Stomach (tissue), 4 donors: ENCODE measurements around the gene NGB.

Source experiments
- EP300 ChIP-seq: sonication (generic); formaldehyde crosslinking; IDR thresholded peaks from one replicate; pipeline ENCODE4 v1.6.1; 2017; ENCODE audit warnings: antibody characterized with exemption
- POLR2A ChIP-seq, 4 donors: fragments of 450-650 bp; IDR thresholded peaks; one replicate each; pipeline ENCODE4 v1.6.1; 2016; ENCODE audit warnings: antibody characterized with exemption in 4 of 4, control low read depth in 2 of 4, mild to moderate bottlenecking in 1 of 4, moderate library complexity in 1 of 4
- TF ChIP-seq, protein P1 (sequence below), 7 experiments: fragments of 450-650 bp in 4 of 7; fragments of 200-600 bp in 3 of 7; sonication (generic) in 3 of 7; IDR thresholded peaks; one replicate each; pipeline ENCODE4 v1.5.1; 2016 to 2019; ENCODE audit warnings: antibody characterized with exemption in 7 of 7, control low read depth in 2 of 7, mild to moderate bottlenecking in 1 of 7

DNA sequence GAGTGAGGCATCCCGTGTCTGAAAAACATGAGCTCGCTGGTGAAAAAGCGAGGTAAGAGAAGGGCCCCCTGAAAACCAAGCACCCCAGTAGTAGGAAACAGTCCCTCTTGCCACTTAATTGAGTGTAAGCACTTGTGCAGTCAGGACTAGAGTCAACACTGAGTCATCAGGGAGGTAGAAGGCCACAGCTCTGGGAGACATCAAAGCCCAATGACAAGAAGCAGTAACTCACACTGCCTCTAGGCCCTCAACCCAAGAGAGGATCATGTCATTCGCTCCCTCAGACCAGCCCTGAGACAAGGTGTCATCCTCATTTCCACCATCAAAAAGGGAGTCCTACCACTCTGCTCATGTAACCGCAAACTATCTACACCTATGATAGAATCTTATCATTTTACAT lies 31.9 kb upstream of the NGB start:
- TF ChIP-seq, protein P1, sequence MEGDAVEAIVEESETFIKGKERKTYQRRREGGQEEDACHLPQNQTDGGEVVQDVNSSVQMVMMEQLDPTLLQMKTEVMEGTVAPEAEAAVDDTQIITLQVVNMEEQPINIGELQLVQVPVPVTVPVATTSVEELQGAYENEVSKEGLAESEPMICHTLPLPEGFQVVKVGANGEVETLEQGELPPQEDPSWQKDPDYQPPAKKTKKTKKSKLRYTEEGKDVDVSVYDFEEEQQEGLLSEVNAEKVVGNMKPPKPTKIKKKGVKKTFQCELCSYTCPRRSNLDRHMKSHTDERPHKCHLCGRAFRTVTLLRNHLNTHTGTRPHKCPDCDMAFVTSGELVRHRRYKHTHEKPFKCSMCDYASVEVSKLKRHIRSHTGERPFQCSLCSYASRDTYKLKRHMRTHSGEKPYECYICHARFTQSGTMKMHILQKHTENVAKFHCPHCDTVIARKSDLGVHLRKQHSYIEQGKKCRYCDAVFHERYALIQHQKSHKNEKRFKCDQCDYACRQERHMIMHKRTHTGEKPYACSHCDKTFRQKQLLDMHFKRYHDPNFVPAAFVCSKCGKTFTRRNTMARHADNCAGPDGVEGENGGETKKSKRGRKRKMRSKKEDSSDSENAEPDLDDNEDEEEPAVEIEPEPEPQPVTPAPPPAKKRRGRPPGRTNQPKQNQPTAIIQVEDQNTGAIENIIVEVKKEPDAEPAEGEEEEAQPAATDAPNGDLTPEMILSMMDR (IDR thresholded peaks at IDR 0.05), result no peak
- TF ChIP-seq POLR2A (IDR thresholded peaks at IDR 0.05) (no peak), EP300 (no peak)
